GM12875 (cell line): ENCODE results near the gene SPDEF.

Experiments used
- H3K4me3 ChIP-seq: one replicate; pipeline ENCODE4 v1.5.1; 2011; ENCODE audit warnings: low read depth, low read length, control low read depth
- CTCF ChIP-seq: IDR thresholded peaks from 2 replicates; pipeline ENCODE4 v1.5.1; 2011; ENCODE audit warnings: low read depth, mild to moderate bottlenecking, control low read depth, inconsistent platforms, low read length, moderate library complexity, borderline replicate concordance; ENCODE audit not compliant: insufficient read depth

The SPDEF gene

GRCh38 chr6:34556031-34556471, at the start of gene SPDEF:
TSS of gene SPDEF (minus strand) at chr6:34556329. CDS start at chr6:34544455, 11,874 bp downstream.
- no peak within 1 kb of the TSS for H3K4me3 ChIP-seq
- no peak for TF ChIP-seq CTCF

GRCh38 chr6:34603707-34604106, 47.6 kb upstream of the SPDEF start:
- H3K4me3 ChIP-seq = no peak overlapping the region
- no peak for TF ChIP-seq CTCF

GRCh38 chr6:34602318-34603111, 46.4 kb upstream of the SPDEF start:
- TF ChIP-seq CTCF = no peak
- H3K4me3 ChIP-seq = no peak overlapping the region

GRCh38 chr6:34601706-34602105, 45.6 kb upstream of the SPDEF start:
- TF ChIP-seq CTCF = no peak
- no peak overlapping the region for H3K4me3 ChIP-seq

- no peak for TF ChIP-seq CTCF
- no peak overlapping the region for H3K4me3 ChIP-seq
These were observed 44.7 kb upstream of the SPDEF start for GRCh38 chr6:34600796-34601195.

GRCh38 chr6:34600101-34600500, 44.0 kb upstream of the SPDEF start:
- no peak overlapping the region for H3K4me3 ChIP-seq
- TF ChIP-seq CTCF = no peak

- TF ChIP-seq CTCF = no peak
- no peak overlapping the region for H3K4me3 ChIP-seq
These were observed 42.6 kb upstream of the SPDEF start for GRCh38 chr6:34598712-34599111.
